CD4-positive, alpha-beta memory T cell (primary cell): ENCODE data around the gene FGF16. TPM values are rescaled to one million over a fixed set of nuclear protein-coding genes. Genes with fewer than 3 reads are reported as not detected.
"Not testable (repeated sequence)": the region's sequence is repeated elsewhere in the genome, so short reads cannot be mapped to it uniquely, and the experiment has no call there.

Source experiments
- CTCF ChIA-PET: fragments of 350-600 bp; sonication (Branson Sonifier 250); formaldehyde crosslinking; loops from one replicate; lab custom pipeline; 2021; ENCODE audit warnings: inconsistent platforms; ENCODE audit not compliant: partially characterized antibody; lab: Charles Lee
- POLR2A ChIA-PET: fragments of 350-600 bp; sonication (Branson Sonifier 250); formaldehyde crosslinking; loops from one replicate; lab custom pipeline; 2021; ENCODE audit not compliant: partially characterized antibody; lab: Charles Lee
- DNase-seq, 5 donors: peaks; one replicate each; pipeline versions ENCODE4 v3.0.0 to v3.0.0-alpha.2; 2020 to 2022; ENCODE audit warnings: mixed read lengths in 1 of 5
- H3K27ac ChIP-seq: one replicate; pipeline ENCODE4 v1.7.0; 2013; ENCODE audit warnings: low read depth, low read length
- H3K27me3 ChIP-seq: 2 replicates; pipeline ENCODE4 v1.7.0; 2013; ENCODE audit warnings: mild to moderate bottlenecking, low read length, moderate library complexity; ENCODE audit not compliant: insufficient read depth
- H3K36me3 ChIP-seq: 2 replicates; pipeline ENCODE4 v1.7.0; 2013; ENCODE audit warnings: mild to moderate bottlenecking, low read length, moderate library complexity; ENCODE audit not compliant: insufficient read depth
- H3K4me1 ChIP-seq: 2 replicates; pipeline ENCODE4 v1.7.0; 2013; ENCODE audit warnings: mild to moderate bottlenecking, low read length, moderate library complexity; ENCODE audit not compliant: insufficient read depth
- H3K4me3 ChIP-seq, 2 donors: one replicate each; pipeline ENCODE4 v1.7.0; 2013; ENCODE audit warnings: low read length in 2 of 2, mild to moderate bottlenecking in 1 of 2
- H3K9me3 ChIP-seq, 2 donors: one replicate each; pipeline ENCODE4 v1.7.0; 2013; ENCODE audit warnings: low read length in 2 of 2, control low read depth in 1 of 2; ENCODE audit not compliant: control insufficient read depth in 1 of 2
- H3K27ac Mint-ChIP-seq, 7 donors: one replicate each; pipeline ENCODE4 v1.8.0; 2020 to 2021; ENCODE audit warnings: mixed read lengths in 7 of 7, mild to moderate bottlenecking in 6 of 7, inconsistent platforms in 3 of 7, moderate library complexity in 3 of 7
- H3K27me3 Mint-ChIP-seq, 2 donors: one replicate each; pipeline ENCODE4 v1.8.0; 2020 to 2021; ENCODE audit warnings: mixed read lengths in 2 of 2
- H3K36me3 Mint-ChIP-seq, 2 donors: one replicate each; pipeline ENCODE4 v1.8.0; 2020 to 2021; ENCODE audit warnings: mixed read lengths in 2 of 2, inconsistent platforms in 1 of 2, mild to moderate bottlenecking in 1 of 2
- H3K4me1 Mint-ChIP-seq, 4 donors: one replicate each; pipeline ENCODE4 v1.8.0; 2020 to 2021; ENCODE audit warnings: mixed read lengths in 4 of 4, mild to moderate bottlenecking in 1 of 4
- H3K4me3 Mint-ChIP-seq, 8 donors: one replicate each; pipeline ENCODE4 v1.8.0; 2020 to 2021; ENCODE audit warnings: mixed read lengths in 8 of 8, mild to moderate bottlenecking in 7 of 8, moderate library complexity in 6 of 8, inconsistent platforms in 3 of 8
- H3K9me3 Mint-ChIP-seq, 8 donors: one replicate each; pipeline ENCODE4 v1.8.0; 2020 to 2021; ENCODE audit warnings: mixed read lengths in 8 of 8, mild to moderate bottlenecking in 5 of 8, inconsistent platforms in 3 of 8, moderate library complexity in 1 of 8
- intact Hi-C: fragments of 100-400 bp; cut with micrococcal nuclease; formaldehyde crosslinking; loops from one replicate; pipeline ENCODE4 v1.15.1; 2023
- polyA plus RNA-seq, 2 donors: library from polyadenylated mRNA; unstranded; fragments of 300-500 nt; fragmentation: Illumina TruSeq; gene quantifications; one replicate each; pipeline ENCODE4 v1.2.3, GENCODE V29; 2021
- total RNA-seq, 2 experiments: library from RNA; stranded (reverse); gene quantifications; one replicate each; pipeline ENCODE4 v1.2.3, GENCODE V29; 2021

FGF16 gene
- total and polyA plus RNA-seq, 4 experiments from 2014 or later, result not detected

DNA sequence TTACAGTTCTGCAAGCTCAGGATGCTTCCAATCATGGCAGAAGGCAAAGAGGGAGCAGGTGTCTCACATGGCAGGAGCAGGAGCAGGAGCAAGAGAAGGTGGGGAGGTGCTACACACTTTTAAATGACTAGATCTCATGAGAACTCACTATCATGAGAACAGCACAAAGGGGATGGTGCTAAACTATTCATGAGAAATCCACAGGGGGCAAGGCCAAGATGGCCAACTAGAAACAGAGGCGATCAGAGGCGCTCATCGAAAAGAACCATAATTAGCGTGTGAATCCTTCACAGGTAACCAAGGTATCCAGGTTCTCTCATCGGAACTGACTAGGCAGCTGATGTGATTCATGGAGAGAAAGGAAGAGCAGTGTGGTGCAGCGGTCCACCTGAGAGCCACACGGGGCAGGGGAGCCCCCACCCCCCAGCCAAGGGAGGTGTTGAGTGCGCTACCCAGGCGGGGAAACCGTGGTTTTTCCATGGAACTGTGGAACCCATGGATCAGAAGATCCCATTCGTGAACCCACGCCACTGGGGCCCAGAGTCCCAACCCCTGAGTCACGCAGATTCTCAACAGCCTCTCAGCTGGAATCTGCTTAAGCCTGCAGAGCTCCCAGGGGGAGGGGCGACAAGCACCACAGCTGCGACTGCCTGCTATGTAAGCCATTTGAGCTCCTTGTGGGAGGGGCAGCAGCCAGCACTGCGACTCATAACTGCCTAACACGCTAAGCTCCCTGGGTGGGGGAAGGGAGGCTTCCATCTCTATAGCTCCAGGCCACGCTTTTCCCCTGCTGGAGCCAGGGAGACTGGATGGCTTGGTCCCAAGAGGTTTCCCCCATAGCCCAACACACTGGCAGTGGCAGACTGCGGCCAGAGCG is 46.7 kb downstream of the FGF16 start:
- no peak for DNase-seq
- Histone ChIP-seq H3K4me3 (no peak overlapping the region), H3K36me3 (no peaks in the 10 kb centered on the region), H3K4me1 (no peaks in the 10 kb centered on the region), H3K9me3 (no peaks in the 10 kb centered on the region), H3K27ac (no peak overlapping the region), H3K27me3 (no peaks in the 10 kb centered on the region)
- POLR2A ChIA-PET, result no interaction called here
- CTCF ChIA-PET, result no interaction called here
- Mint-ChIP-seq H3K9me3 (peaks cover 0 to 1% (median 0%) of the 10 kb centered on the region in 8 donors), H3K4me3 (no peak overlapping the region), H3K36me3 (no peaks in the 10 kb centered on the region), H3K27ac (no peak overlapping the region), H3K4me1 (no peaks in the 10 kb centered on the region), H3K27me3 (peaks cover 0 to 3% of the 10 kb centered on the region in 2 donors)
- intact Hi-C loops, result no loop called here

DNA sequence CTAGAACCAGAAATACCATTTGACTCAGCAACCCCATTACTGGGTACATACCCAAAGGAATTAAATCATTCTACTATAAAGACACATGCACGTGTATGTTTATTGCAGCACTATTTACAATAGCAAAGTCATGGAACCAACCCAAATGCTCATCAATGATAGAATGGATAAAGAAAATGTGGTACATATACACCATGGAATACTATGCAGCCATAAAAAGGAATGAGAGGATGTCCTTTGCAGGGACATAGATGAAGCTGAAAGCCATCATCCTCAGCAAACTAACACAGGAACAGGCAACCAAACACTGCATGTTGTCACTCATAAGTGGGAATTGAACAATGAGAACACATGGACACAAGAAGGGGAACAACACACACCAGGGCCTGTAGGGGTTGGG is 53.0 kb downstream of the FGF16 start:
- DNase-seq, H3K36me3 ChIP-seq, H3K4me3 ChIP-seq, POLR2A ChIA-PET, H3K4me3 Mint-ChIP-seq, H3K36me3 Mint-ChIP-seq, intact Hi-C loops, H3K9me3 Mint-ChIP-seq, H3K27ac Mint-ChIP-seq, H3K27ac ChIP-seq, H3K27me3 Mint-ChIP-seq, H3K4me1 ChIP-seq, CTCF ChIA-PET, H3K9me3 ChIP-seq, H3K27me3 ChIP-seq: not testable (repeated sequence)
- peaks cover 5 to 14% (median 10%) of the 10 kb centered on the region in 4 donors for H3K4me1 Mint-ChIP-seq

DNA sequence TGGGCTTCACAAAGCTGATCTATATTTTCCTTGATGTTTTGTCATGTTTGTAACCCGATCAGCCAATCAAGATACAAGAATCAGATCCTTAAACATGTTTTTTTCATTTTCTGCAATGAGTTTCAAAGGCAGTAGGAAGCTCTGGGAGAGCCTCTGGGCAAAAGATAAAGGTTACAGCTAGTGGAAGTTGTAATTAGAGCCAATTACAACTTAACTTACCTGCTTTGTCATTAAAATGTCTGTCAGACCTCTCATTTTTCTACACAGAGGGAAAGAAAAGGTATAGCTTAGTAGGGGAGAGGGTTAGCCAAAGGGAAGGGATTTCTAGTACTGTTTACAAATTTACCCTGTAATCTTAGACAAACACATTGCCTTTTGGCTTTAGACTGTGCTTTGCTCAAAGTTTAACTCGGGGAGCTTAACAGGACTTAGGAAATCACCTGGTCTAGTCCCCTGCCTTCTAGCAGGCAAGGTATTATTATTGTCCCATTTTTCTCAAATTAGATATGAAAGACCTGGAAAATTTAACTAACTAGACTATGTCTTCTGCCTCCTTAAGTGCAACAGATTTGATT is 55.8 kb downstream of the FGF16 start:
- no peaks in the 10 kb centered on the region for H3K36me3 ChIP-seq
- Mint-ChIP-seq H3K4me1 (peaks cover 10 to 17% (median 12%) of the 10 kb centered on the region in 4 donors), H3K27ac (peak overlapping the region in 4 of 7 donors; percentile 1 to 43 (median 20)), H3K36me3 (peaks cover 0 to 13% of the 10 kb centered on the region in 2 donors), H3K27me3 (no peaks in the 10 kb centered on the region), H3K4me3 (peak overlapping the region in 1 of 8 donors; percentile 15), H3K9me3 (no peaks in the 10 kb centered on the region)
- intact Hi-C loops, result no loop called here
- DNase-seq, result no peak
- no peaks in the 10 kb centered on the region for H3K27me3 ChIP-seq
- ChIA-PET CTCF (no interaction called here), POLR2A (no interaction called here)
- no peaks in the 10 kb centered on the region for H3K9me3 ChIP-seq
- no peaks in the 10 kb centered on the region for H3K4me1 ChIP-seq
- no peak overlapping the region for H3K4me3 ChIP-seq
- H3K27ac ChIP-seq, result no peak overlapping the region

DNA sequence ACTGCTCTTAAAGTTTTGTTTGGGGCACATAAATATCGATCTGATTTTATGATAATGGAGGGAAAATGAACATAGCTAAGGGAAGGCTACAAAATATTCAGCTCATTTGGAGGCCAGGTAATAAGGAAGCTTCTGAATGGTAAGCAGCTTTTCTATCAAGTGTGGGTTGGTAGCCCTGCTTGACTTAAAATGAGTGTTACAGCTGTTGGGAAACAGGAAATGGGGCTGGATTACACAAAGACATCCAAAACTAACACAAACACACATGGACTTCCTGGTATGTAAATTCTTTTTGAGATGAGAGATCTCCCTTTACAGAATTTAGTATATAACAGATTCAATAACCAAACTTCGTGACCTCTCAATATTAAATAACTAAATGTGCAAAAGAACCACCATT is 58.0 kb downstream of the FGF16 start:
- peaks cover 13 to 28% of the 10 kb centered on the region in 2 donors for H3K36me3 Mint-ChIP-seq
- no peak overlapping the region for H3K27ac ChIP-seq
- peaks cover 5% of the 10 kb centered on the region for H3K36me3 ChIP-seq
- H3K9me3 Mint-ChIP-seq, result no peaks in the 10 kb centered on the region
- H3K27me3 Mint-ChIP-seq, result no peaks in the 10 kb centered on the region
- H3K4me1 ChIP-seq, result no peaks in the 10 kb centered on the region
- H3K4me3 ChIP-seq, result no peak overlapping the region
- POLR2A ChIA-PET, result no interaction called here
- CTCF ChIA-PET, result no interaction called here
- no peak for DNase-seq
- peak overlapping the region in 3 of 7 donors; percentile 25 to 92 (median 35) for H3K27ac Mint-ChIP-seq
- H3K9me3 ChIP-seq, result no peaks in the 10 kb centered on the region
- H3K4me3 Mint-ChIP-seq, result no peak overlapping the region
- intact Hi-C loops, result no loop called here
- H3K27me3 ChIP-seq, result no peaks in the 10 kb centered on the region
- peaks cover 11 to 17% (median 12%) of the 10 kb centered on the region in 4 donors for H3K4me1 Mint-ChIP-seq
